ENCODE measurements around the gene OPA1.

DNA sequence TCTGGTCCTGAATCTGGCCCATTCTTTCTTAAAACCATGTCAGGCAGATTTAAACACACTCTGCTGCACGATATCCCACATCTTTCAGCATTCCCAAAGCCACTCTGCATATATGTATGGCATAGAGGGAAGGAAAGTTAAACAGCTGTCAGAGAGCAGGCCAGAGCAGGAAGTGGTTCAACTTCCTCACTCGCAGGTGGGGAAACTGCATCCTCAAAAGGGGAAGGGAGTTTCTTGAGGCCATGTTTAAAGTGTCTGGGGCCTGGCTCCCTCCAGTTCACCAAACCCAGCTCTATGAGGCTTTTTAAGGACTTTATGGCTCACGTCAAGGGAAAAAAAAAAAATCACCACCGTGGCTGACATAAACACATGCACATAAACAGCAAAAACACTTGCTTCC is 123.1 kb downstream of the OPA1 start:
- TF ChIP-seq GATA2 (IDR thresholded peaks at IDR 0.05; ENCODE audit: low read depth, low read length) (no peak), GATA3 (IDR thresholded peaks at IDR 0.05; ENCODE audit: low read depth, low read length) (no peak)
